ENCODE results near the gene KRT71.

The KRT71 gene

DNA sequence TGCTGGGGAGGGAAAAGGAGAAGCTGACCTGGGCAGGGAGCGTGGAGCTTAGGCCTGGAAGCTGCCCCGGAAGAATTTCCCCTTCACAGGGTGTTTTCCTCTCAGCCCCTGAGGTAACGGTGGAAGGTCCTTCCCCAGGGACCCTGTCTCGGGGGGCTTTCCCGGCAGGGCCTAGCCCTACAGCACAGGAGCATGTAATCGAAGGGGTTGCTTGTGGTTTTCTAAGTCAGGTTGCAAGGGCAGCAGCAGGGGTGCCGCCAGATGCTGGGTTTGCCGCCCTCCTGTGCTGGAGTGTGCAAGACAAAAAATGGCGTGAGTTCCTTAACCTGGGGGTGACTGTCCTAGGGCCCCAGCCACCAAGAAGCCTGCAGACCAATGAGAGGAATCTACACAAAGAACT, 22.3 kb upstream of the KRT71 start:
- no peak for DNase-seq (ENCODE audit: low read depth)

- DNase-seq (ENCODE audit: low read depth), result no peak
Observed at GRCh38 chr12:52573743-52574142, 20.8 kb upstream of the KRT71 start, which contains the start of gene KRT74. KRT74 (minus strand) TSS chr12:52573843; CDS start chr12:52573777, 66 bp downstream.

DNA sequence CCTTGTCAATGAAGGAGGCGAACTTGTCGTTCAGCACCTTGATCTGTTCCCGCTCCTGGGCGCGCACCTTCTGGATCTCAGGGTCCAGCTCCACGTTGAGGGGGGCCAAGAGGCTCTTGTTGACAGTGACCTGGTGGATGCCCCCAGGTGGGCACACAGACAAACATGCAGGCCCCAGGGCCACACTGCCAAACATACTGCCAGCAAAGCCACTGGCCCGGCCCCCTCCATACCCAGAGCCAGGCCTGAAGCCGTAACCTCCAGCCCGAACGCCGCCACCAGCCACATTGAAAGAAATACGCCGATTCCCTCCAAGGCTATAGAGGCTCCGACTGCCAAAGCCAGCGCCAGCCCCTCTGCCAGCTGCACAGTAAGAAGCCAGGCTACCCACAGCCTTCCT, 20.4 kb upstream of the KRT71 start:
- DNase-seq (ENCODE audit: low read depth), result no peak

GRCh38 chr12:52570511-52570910, 17.6 kb upstream of the KRT71 start:
- no peak for DNase-seq (ENCODE audit: low read depth)

- DNase-seq (ENCODE audit: low read depth), result no peak
Observed at GRCh38 chr12:52568111-52568510, 15.2 kb upstream of the KRT71 start.

DNA sequence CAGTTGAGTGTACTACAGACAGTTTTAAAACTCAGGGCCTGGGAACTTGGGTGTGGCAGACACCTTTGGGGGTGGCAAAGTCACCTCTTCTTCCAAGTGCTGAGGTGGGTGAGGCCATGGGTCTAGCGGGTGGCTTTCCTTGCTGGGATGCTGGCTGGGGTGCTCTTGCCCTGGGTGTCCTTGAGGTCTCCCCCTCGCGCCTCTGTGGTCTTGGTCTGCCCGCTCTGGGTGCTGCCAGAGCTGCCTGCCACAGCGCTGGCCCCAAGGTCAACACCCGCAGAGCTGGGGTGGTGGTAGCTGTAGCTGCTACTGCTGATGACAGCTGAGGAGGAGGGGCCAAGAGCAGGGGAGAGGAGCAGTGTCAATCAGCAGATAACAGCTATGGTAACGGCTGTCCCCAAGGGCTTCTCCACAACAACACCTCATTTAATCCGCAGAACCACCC, 13.9 kb upstream of the KRT71 start:
- no peak for DNase-seq (ENCODE audit: low read depth)

GRCh38 chr12:52564582-52564981, 11.6 kb upstream of the KRT71 start:
- DNase-seq (ENCODE audit: low read depth), result no peak

- no peak for DNase-seq (ENCODE audit: low read depth)
Observed at GRCh38 chr12:52561880-52562449, 9.0 kb upstream of the KRT71 start.

GRCh38 chr12:52559979-52560378, 7.0 kb upstream of the KRT71 start:
- DNase-seq (ENCODE audit: low read depth), result no peak

GRCh38 chr12:52558781-52559445, 6.0 kb upstream of the KRT71 start:
- DNase-seq (ENCODE audit: low read depth), result no peak

DNA sequence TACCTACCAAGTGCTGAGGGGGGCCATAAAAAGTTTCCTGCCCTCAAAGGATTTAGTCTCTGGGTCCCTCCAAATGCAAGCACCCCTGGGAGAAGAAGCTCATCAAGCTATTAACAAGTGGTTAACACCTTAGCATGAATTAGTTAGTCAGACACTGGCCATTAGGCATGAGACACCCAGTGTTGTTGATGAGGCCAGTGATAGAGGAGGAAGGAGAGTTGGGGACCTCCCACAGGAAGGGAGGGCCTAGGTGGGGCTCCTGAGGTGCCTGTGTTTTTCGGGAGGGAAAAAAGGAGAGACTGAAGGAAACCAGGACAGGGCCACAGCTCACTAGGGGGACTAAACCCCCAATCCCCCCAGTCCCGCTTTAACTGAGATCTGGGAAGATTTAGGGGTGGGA, 4.5 kb upstream of the KRT71 start:
- DNase-seq (ENCODE audit: low read depth), result no peak

DNA sequence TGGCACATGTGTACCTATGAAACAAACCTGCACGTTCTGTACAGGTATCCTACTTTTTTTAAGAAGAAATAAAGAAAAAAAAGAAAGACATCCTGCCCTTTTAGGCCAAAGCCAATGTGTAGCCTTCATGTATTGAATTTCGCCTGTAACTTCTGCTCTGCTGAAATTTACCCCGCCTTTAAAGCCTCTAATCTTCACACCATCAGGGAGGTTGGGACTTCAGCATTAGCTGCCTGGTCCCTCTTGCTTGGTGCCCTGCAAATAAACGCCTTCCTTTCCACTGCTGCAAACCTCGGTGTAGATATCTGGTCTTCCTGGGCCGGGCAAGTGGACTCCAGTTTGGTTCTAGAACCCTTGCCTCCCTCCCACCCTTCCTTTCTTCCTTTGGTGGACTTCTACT, 2.6 kb upstream of the KRT71 start:
- no peak for DNase-seq (ENCODE audit: low read depth)

DNA sequence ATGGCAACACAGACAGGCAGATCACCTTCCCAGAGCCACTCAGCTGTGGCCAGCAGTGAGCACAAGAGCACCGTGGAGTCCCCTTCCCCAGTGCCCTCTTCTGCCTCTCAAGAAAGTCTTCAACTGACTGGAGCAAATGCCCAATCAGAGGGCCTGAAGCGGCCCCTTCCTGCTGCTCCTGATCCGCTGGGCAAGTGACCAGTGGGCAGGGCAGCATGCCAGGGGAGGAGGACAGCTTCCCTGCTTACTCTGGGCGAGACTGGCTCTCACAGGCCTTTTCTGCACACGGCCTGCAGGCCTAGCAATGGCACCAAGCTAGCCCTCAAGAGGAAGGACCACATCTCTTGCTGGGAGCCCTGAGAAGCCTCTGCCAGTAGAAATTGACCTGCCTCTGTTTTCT, 890 bp downstream of the KRT71 start:
- no peak for DNase-seq (ENCODE audit: low read depth)

DNA sequence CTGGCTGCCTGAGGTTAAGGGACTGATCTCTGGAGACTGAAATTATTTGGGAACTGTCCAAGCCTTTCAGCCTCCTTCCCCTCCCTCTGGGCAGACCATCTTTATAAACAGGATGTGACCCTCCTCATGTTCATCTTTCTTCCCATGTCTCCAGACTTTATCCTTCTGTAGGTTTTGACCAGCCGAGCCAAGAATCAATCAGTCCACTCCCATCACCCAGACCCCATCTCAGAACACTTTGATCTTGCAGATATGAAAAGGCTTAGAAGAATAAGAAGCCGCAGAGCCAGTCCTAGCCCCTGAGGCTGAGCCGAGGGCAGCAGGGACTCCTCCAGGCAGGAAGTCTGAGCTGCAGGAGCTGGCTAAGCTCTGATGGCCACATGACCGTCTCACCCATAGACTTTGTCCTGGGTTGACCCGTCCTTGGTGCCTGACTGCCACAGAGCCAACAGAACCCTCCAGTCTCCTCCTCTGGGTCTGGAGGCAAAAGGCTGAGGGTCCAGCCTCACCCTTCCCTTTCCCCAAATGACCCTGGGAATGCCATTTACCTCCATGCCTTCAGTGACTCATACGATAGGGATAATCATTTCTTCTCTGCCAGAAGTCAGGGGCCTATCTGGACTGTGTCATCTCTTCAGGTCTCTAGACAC, 1.6 kb downstream of the KRT71 start:
- DNase-seq (ENCODE audit: low read depth), result no peak

- no peak for DNase-seq (ENCODE audit: low read depth)
Observed at GRCh38 chr12:52546126-52546525, 6.8 kb downstream of the KRT71 start.

- DNase-seq (ENCODE audit: low read depth), result no peak
Observed at GRCh38 chr12:52543985-52544883, 8.7 kb downstream of the KRT71 start.

- DNase-seq (ENCODE audit: low read depth), result no peak
Observed at GRCh38 chr12:52542785-52543318, 10.1 kb downstream of the KRT71 start.

DNA sequence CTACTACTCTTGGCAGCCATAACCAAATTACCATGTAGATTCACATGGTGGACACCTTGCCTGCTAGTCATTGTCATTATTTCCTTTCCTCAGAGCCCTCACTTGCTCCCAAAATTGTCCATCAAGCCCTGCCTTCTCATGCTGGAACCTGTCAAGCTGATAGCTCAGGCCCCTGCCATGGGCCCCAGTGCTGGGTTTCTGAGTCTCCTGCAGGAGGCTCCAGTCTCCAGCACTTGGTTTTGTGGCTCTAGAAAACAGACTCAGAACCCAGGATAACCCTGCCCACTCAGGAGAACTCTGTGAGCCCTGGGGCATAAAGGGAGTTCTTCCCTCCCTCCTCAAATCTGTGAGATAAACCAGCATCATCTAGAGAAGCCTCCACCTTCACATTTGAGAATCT, 10.8 kb downstream of the KRT71 start:
- DNase-seq (ENCODE audit: low read depth), result no peak

DNA sequence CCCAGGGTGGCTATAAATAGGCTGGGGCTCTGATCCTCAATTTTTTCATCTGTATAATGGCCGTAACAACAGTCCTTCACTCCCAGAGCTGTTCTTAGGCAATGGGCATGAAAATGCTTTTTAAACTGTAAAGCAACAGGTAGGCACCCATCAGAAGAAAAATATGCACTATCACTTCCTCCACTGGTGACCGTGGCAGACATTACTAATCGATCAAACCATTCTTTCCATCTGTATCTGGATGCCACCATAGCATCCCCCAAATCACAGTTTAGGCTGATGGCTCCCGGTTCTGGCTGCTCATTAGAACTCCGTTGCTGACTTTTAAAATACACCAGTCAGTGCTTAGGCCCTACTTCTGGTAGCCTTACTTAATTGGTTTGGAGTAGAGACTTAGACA, 11.2 kb downstream of the KRT71 start:
- DNase-seq (ENCODE audit: low read depth), result no peak

GRCh38 chr12:52540531-52540930, 12.4 kb downstream of the KRT71 start:
- DNase-seq (ENCODE audit: low read depth), result no peak

GRCh38 chr12:52539821-52540173, 13.1 kb downstream of the KRT71 start:
- DNase-seq (ENCODE audit: low read depth), result no peak
